EH (cell line): Measurements from ENCODE around the gene MRTFA.
A peak's percentile ranks its signal among the peaks of the same experiment; 100 is the strongest.
"Not testable (repeated sequence)": the region's sequence is repeated elsewhere in the genome, so short reads cannot be mapped to it uniquely, and the experiment has no call there.

Experiments used
- DNase-seq: peaks from one replicate; pipeline ENCODE4 v3.0.0-alpha.2; 2015; ENCODE audit warnings: low read depth

The MRTFA gene

DNA sequence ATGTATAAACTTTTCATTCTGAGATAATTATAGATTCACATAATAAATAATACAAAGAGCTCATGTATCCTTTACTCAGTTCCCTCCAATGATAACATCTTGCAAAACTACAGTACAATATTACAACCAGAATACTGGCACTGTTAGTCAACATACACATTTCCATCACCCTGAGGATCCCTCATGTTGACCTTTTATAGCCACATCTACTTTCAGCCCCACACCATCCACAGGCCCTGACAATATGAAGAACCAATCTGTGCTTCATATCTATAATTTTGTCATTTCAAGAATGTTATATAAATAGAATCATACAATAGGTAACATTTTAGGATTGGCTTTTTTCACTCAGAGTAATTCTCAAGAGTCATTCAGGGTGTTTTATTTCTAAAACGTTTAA, 115.5 kb downstream of the MRTFA start:
- DNase-seq, result no peak

GRCh38 chr22:40520562-40520961, 116.0 kb downstream of the MRTFA start:
- no peak for DNase-seq

DNA sequence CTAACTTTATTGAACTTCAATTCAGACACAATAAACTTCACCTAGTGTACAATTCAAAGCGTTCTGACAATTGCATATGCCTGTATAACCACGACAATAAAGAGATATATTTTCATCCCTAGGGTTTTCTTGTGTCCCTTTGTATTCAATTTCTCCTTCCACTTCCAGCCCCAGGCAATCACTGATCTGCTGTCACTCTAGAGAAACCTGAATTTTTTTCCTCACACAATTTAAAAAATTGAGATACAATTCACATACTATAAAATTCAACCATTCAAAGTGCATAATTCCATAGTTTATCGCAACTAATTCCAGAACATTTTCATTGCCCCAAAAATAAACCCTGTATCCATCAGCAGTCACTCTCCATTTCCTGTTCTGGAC, 116.6 kb downstream of the MRTFA start:
- peak; percentile 35 for DNase-seq

DNA sequence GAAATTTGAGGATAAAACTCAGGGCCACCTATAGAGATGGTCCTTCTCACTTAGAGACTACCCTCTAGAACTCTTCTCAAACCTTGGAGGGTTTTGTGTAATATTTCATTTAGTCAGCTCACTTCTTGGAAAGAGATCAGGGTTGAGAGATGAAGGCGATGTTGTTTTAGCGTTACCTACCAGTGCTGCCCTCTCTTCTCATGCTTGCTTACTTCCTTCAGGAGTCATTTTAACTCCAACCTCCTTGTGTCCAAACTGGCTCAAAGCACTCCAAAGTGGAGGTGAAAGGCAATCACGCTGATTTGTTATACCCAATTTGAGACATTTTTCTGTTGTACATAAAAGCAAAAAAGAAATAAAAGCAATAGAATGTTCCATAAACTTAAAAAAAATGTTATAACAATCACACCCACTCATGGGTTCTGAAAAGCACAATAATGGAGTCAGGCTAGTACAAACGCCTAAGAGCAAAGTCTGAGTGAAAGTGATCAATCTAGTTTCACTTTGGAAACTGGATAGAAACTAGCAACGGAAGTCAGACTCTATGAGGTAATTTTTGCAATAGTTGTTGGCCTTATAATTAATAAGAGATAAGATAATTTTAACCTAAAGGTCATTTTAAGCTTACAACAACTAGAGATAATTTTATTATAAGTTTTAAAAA, 117.1 kb downstream of the MRTFA start:
- DNase-seq, result no peak

DNA sequence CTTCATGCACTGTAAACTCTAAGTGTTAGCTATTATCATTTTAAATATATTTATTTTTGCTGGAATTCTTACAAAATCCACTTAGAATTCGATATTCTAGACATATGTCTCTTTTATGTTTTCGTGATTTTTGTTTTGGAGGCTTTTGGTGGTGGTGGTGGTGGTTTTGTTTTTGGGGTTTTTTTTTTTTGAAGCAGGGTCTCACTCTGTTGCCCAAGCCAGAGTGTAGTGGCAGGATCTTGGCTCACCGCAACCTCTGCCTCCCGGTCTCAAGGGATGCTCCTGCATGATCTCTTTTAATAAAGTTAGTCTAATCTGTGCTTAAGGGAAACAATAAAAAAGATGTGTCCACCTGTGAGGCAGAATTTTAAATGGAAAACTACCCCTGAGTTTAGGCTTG, 117.7 kb downstream of the MRTFA start:
- DNase-seq, result no peak

DNA sequence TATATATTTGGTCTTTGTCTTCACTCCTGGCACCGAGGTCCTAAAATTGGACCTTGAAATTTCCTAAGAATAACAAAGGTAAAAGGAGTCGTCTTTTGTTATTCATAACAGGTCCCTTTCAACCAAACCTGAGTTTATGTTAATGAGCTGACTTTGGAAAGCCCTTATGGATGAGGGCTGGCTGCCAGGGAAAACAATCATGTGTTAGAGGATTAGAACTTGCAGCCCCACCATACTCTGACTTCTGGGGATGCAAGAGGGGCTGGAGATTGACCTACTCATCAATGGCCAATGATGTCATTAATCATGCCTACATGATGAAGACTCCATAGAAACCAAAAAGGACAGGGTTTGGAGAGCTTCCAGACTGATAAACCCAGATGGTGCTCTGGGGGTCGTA, 118.9 kb downstream of the MRTFA start:
- DNase-seq, result no peak

- DNase-seq, result no peak
Observed at GRCh38 chr22:40516416-40516815, 120.1 kb downstream of the MRTFA start.

- DNase-seq, result peak; percentile 100
Observed at GRCh38 chr22:40512426-40513136, 123.9 kb downstream of the MRTFA start.

GRCh38 chr22:40511604-40512003, 124.9 kb downstream of the MRTFA start:
- peak; percentile 52 for DNase-seq

DNA sequence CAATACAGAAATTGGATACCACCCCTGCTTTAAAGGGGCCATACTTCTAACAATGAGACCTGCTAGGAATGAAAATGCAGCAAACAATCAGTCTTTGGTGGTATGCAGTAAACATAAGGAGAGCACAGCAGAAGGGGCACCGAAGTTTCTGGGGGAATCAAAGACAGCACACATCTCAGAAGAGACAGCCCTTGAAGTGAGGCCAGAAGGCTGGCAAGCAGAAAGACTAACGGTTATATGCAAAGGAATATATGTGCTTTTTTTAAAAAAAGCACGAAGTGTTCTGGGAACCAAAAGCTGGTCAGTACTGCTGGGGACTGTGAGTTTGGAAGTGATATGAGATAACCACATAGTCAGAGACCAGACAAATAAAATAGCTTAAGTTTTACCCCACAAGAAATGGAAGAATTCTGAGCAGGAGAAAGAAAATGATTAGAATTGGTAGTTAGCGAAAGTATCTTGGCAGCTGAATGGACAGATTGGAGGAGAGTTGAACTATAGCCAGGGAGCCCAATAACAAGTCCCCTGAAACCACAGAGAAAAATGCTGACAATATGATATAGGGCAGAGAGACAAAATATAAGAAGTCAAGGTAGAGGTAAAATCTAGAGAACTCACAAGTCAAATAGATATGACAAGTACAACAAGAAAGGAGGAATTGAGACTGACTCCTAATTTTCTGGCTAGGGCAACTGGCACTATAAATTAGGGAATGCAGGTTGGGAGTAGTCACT, 125.7 kb downstream of the MRTFA start:
- DNase-seq, result no peak

DNA sequence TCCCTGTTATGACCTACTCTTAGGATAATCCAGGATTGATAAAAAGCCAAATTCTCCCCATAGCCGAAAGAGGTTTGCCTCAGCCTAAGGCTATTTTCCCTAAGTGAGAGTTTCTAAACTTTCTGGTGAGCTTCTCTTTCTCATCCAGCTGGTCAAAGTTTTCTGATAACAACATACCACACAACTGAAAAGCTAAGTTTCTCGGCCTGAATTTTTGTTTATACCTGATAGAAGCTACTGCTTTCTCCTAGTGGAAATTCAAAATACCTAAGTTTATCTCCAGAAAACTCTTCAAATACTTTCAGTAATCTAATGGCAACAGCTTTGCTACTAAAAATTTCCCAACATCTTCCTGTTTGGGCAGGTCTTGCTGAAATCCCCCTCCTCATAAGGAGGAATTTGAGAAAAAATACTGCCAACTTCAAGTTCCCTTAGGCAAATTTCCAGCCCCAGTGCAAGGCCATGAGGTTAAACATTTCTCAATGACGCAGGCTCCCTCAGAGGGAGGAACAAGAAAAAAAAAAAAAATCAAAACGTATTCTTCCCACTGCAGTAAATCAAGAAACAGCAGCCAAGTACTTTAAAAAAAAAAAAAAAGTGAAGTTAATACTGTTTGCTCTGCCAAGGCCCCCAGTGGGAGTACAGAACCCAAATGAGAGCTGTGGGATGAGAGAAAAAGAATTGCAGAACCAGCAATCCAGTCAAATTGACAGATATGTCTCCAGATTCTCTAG, 127.0 kb downstream of the MRTFA start:
- peak; percentile 97 for DNase-seq

GRCh38 chr22:40508046-40508445, 128.5 kb downstream of the MRTFA start:
- DNase-seq, result peak; percentile 71

- no peak for DNase-seq
Observed at GRCh38 chr22:40507491-40507890, 129.0 kb downstream of the MRTFA start.

GRCh38 chr22:40506762-40507161, 129.8 kb downstream of the MRTFA start:
- DNase-seq, result no peak

DNA sequence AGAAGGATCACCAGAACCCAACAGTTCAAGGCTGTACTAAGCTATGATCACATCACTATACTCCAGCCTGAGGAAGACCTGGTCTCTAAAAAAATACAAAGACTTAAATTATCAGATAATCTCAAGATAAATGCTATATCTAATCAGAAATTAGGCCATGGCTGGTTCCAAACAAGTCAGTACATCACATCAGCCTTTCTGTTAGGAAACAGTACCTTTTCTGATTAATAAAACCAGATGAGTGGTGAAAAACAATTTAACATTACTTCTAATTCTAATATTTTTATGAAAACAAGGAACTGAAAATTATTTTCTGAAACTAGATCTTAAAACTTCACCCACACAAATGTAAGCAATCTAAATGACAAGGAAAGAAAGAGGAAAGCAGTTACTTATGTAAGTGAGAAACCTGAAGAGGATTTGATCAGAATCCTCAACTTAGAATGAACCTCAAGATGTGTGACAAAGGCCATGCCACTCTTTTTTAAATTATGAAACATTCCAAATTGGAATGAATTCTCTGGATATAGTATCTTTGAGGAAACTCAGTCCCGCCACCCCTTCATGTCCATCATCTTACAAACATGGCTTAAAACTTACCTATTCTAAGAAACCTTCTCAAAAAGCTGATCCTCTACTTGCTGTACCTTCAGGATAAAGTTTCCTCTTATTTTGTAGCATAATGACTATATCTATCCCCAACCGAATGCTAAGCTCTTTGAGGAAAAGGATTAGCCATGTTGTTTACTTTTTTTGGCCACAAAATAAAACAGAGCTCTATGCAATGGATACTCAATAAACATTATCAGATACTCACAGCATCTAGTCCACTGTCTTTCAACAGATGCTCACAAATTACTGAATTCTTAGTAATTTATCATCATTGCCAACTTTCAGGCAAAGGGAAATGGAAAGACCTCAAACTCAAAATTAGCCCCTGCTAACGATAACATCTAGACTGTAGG, 132.0 kb downstream of the MRTFA start:
- no peak for DNase-seq

DNA sequence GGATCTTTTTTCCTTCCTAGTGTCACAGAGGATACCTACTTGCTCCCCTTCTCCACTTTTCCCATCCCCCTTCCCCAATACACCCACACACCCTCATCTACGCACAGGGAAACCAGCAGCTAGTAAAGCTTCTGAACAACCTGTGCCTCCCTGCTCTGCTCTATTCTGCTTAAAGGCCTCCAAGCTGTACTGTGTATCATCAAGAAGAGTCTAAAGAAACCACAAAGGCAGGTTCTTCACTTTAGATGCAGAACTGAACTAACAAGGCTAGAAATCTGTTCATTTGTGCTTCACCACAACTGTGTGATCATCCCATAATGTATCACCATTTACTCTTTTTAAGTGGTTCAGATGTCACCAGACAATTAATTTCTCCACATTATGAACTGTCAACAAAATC, 133.6 kb downstream of the MRTFA start:
- no peak for DNase-seq

- DNase-seq, result not testable (repeated sequence)
Observed at GRCh38 chr22:40500465-40500786, 136.1 kb downstream of the MRTFA start.

GRCh38 chr22:40499209-40499623, 137.3 kb downstream of the MRTFA start:
- DNase-seq, result peak; percentile 99

DNA sequence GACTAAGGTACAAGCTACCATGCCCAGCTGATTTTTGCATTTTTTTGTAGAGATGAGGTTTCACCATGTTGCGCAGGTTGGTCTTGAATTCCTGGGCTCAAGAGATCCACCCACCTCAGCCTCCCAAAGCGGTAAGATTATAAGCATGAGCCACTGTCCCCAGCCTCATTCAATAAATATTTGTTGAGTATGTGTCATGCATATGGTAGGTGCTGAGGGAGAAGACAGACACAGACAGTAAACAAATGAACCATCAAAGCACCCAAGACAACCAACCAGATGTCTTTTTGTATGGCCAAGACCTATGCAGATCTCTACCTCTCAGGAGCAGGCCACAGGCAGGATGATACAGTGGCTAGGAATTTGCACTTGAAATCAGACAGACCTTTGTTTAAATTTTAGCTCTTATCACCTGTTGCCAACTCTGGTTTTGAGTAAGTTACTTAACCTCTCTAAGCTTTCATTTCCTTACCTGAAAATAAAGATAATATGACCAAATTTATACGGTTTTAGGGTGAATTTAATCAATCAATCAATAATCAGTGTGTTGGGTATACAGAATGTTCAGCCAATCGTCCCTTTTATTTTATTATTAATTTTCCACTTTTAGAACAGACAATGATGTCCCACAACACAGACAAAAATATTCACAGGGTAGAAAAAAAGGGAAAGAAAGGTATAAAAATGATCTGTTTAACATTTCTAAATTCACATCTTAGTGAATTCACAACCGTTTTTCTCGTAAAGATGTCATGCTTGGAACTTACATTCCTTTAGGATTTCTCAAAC, 137.9 kb downstream of the MRTFA start:
- peak; percentile 96 for DNase-seq

- DNase-seq, result peak; percentile 41
Observed at GRCh38 chr22:40493441-40493840, 143.1 kb downstream of the MRTFA start.
